GM23338 (cell line): Measurements from ENCODE around the gene C2orf81. TPM values are rescaled to one million over a fixed set of nuclear protein-coding genes. Genes with fewer than 3 reads are reported as not detected.

Experiments
- ATAC-seq: fragments of 200-7000 bp; cut with Tn5 transposase; 3 replicates; pipeline ENCODE4 v1.9.1; 2020
- DNase-seq: peaks from one replicate; pipeline ENCODE4 v3.0.0-alpha.2; 2015; ENCODE audit warnings: low spot score
- H2AFZ ChIP-seq: fragments of 200-600 bp; sonication (generic); 2 replicates; pipeline ENCODE4 v1.8.0; 2016; ENCODE audit warnings: antibody characterized with exemption, mild to moderate bottlenecking, moderate library complexity
- H3F3A ChIP-seq: fragments of 200-600 bp; sonication (generic); replicated peaks from 2 replicates; pipeline ENCODE4 v1.8.0; 2017; ENCODE audit warnings: antibody characterized with exemption, mixed run types, low read depth
- H3K27ac ChIP-seq: fragments of 200-600 bp; sonication (generic); 2 replicates; pipeline ENCODE4 v1.6.1; 2016; ENCODE audit warnings: low read depth
- H3K27me3 ChIP-seq: fragments of 200-600 bp; sonication (generic); 2 replicates; pipeline ENCODE4 v1.8.0; 2016; ENCODE audit warnings: mild to moderate bottlenecking, mixed run types, moderate library complexity; ENCODE audit not compliant: insufficient read depth
- H3K36me3 ChIP-seq: fragments of 200-600 bp; sonication (generic); 2 replicates; pipeline ENCODE4 v1.8.0; 2016; ENCODE audit warnings: mild to moderate bottlenecking; ENCODE audit not compliant: insufficient read depth
- H3K4me1 ChIP-seq: fragments of 200-600 bp; sonication (generic); 2 replicates; pipeline ENCODE4 v1.8.0; 2016; ENCODE audit warnings: mild to moderate bottlenecking, moderate library complexity; ENCODE audit not compliant: insufficient read depth
- H3K4me2 ChIP-seq: fragments of 200-600 bp; sonication (generic); 2 replicates; pipeline ENCODE4 v1.7.1; 2017; ENCODE audit warnings: mixed run types
- H3K4me3 ChIP-seq: fragments of 200-600 bp; sonication (generic); 2 replicates; pipeline ENCODE4 v1.6.1; 2016; ENCODE audit warnings: mixed run types
- H3K79me2 ChIP-seq: fragments of 200-600 bp; sonication (generic); replicated peaks from 2 replicates; pipeline ENCODE4 v1.8.0; 2017; ENCODE audit warnings: mild to moderate bottlenecking; ENCODE audit not compliant: insufficient read depth
- H3K9me2 ChIP-seq: fragments of 200-600 bp; sonication (generic); 2 replicates; pipeline ENCODE4 v1.8.0; 2017; ENCODE audit not compliant: insufficient read depth
- H4K20me1 ChIP-seq: fragments of 200-600 bp; sonication (generic); replicated peaks from 2 replicates; pipeline ENCODE4 v1.8.0; 2017; ENCODE audit warnings: mild to moderate bottlenecking; ENCODE audit not compliant: insufficient read depth
- H3K27ac Mint-ChIP-seq: 2 replicates; pipeline ENCODE4 v1.8.0; 2020; ENCODE audit warnings: inconsistent platforms, mild to moderate bottlenecking, moderate library complexity, mixed read lengths
- H3K27me3 Mint-ChIP-seq: 3 replicates; pipeline ENCODE4 v1.8.0; 2022; ENCODE audit warnings: low read depth, mild to moderate bottlenecking, moderate library complexity, mixed read lengths, inconsistent platforms; ENCODE audit not compliant: insufficient read depth, poor library complexity
- H3K36me3 Mint-ChIP-seq: 3 replicates; pipeline ENCODE4 v1.8.0; 2021; ENCODE audit warnings: low read depth, mild to moderate bottlenecking, inconsistent platforms, moderate library complexity, mixed read lengths
- H3K4me1 Mint-ChIP-seq: 3 replicates; pipeline ENCODE4 v1.8.0; 2020; ENCODE audit warnings: mild to moderate bottlenecking, inconsistent platforms, mixed read lengths
- H3K4me3 Mint-ChIP-seq: 3 replicates; pipeline ENCODE4 v1.8.0; 2021; ENCODE audit warnings: moderate library complexity, mild to moderate bottlenecking, inconsistent platforms, mixed read lengths
- H3K9me3 Mint-ChIP-seq: 3 replicates; pipeline ENCODE4 v1.8.0; 2020; ENCODE audit warnings: moderate library complexity, mild to moderate bottlenecking, inconsistent platforms, mixed read lengths
- CREB1 ChIP-seq: fragments of 250-450 bp; sonication (Bioruptor Pico); IDR thresholded peaks from 2 replicates; pipeline ENCODE4 v1.5.0; 2020; ENCODE audit warnings: low read depth, mild to moderate bottlenecking, moderate library complexity
- EZH2 ChIP-seq: fragments of 200-600 bp; sonication (generic); IDR thresholded peaks from one replicate; pipeline ENCODE4 v1.8.0; 2017; ENCODE audit warnings: antibody characterized with exemption, mild to moderate bottlenecking, low read depth; ENCODE audit not compliant: unreplicated experiment
- EZH2phosphoT487 ChIP-seq: fragments of 200-600 bp; sonication (generic); IDR thresholded peaks from one replicate; pipeline ENCODE4 v1.8.1; 2018; ENCODE audit warnings: antibody characterized with exemption; ENCODE audit not compliant: unreplicated experiment
- JUNB ChIP-seq: IDR thresholded peaks from one replicate; pipeline ENCODE4 v1.6.1; 2016; ENCODE audit warnings: antibody characterized with exemption; ENCODE audit not compliant: unreplicated experiment
- NANOG ChIP-seq: IDR thresholded peaks from 2 replicates; pipeline ENCODE4 v1.6.1; 2016; ENCODE audit warnings: antibody characterized with exemption, borderline replicate concordance
- STAT1 ChIP-seq: IDR thresholded peaks from one replicate; pipeline ENCODE4 v1.6.1; 2016; ENCODE audit warnings: antibody characterized with exemption; ENCODE audit not compliant: unreplicated experiment
- ZNF114 ChIP-seq: fragments of 250-450 bp; sonication (Bioruptor Pico); IDR thresholded peaks from 2 replicates; pipeline ENCODE4 v1.5.0; 2020; ENCODE audit warnings: mild to moderate bottlenecking, moderate library complexity
- ZNF331 ChIP-seq: fragments of 250-450 bp; sonication (Bioruptor Pico); IDR thresholded peaks from 2 replicates; pipeline ENCODE4 v1.5.0; 2020; ENCODE audit warnings: low read depth, mild to moderate bottlenecking, moderate library complexity
- polyA plus RNA-seq: library from polyadenylated mRNA; unstranded; fragments of >200 nt; fragmentation: Nextera tagmentation; extraction: Ambion mirVana; gene quantifications from 2 replicates; pipeline ENCODE4 v1.2.1, GENCODE V29; 2016
- total RNA-seq: library from RNA; depleted of rRNA; stranded (reverse); fragments of >200 nt; shearing (Covaris generic); gene quantifications from 2 replicates; pipeline ENCODE4 v1.2.3, GENCODE V29; 2014
- TF ChIP-seq, protein P1 (sequence below): IDR thresholded peaks from one replicate; pipeline ENCODE4 v1.6.1; 2018; ENCODE audit warnings: antibody characterized with exemption; ENCODE audit not compliant: unreplicated experiment
- TF ChIP-seq, protein P2 (sequence below), 2 experiments: fragments of 200-600 bp in 1 of 2; sonication (generic) in 1 of 2; conservative IDR thresholded peaks; 2 replicates each; pipeline versions ENCODE4 v1.5.1 to v1.6.1; 2016 to 2017; ENCODE audit warnings: antibody characterized with exemption in 2 of 2, low read depth in 2 of 2, mild to moderate bottlenecking in 2 of 2, moderate library complexity in 1 of 2
- TF ChIP-seq, protein P3 (sequence below): IDR thresholded peaks from 2 replicates; pipeline ENCODE4 v1.6.1; 2016; ENCODE audit warnings: antibody characterized with exemption
- TF ChIP-seq, protein P4 (sequence below): fragments of 250-450 bp; sonication (Bioruptor Pico); IDR thresholded peaks from 2 replicates; pipeline ENCODE4 v1.5.0; 2020; ENCODE audit warnings: mild to moderate bottlenecking, moderate library complexity

Gene C2orf81
- total and polyA plus RNA-seq, 2 experiments from 2014 or later, result 3.8 to 4.6 TPM

DNA sequence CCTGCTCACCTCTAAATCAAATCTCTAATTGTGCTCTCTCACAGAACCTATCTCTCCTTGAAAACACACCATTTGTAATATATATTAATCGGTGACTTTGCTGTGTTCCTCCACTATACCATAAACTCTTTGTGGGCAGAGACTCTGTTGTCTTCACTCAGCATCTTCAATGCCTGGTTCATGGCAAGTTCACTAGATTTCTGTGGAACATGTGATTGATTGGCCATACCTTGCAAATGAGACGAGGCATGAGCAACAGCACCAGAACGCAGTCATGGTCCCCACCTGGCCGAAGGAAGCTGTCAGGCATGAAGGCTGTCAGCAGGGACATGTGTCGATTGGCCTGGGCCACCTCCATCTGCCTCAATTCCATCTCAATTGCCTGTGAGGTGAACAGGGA is 52.9 kb downstream of the C2orf81 start:
- no peaks in the 10 kb centered on the region; the same call in none of the 2 replicates for H4K20me1 ChIP-seq
- peaks cover 40% of the 10 kb centered on the region for H3K36me3 ChIP-seq
- no peak overlapping the region for H3K4me3 ChIP-seq
- TF ChIP-seq ZNF331 (CRISPR knock-in tag) (no peak), EZH2phosphoT487 (no peak), ZNF114 (CRISPR knock-in tag) (no peak), EZH2 (no peak), CREB1 (CRISPR knock-in tag) (no peak), NANOG (no peak), STAT1 (no peak), JUNB (no peak)
- TF ChIP-seq, protein P1, sequence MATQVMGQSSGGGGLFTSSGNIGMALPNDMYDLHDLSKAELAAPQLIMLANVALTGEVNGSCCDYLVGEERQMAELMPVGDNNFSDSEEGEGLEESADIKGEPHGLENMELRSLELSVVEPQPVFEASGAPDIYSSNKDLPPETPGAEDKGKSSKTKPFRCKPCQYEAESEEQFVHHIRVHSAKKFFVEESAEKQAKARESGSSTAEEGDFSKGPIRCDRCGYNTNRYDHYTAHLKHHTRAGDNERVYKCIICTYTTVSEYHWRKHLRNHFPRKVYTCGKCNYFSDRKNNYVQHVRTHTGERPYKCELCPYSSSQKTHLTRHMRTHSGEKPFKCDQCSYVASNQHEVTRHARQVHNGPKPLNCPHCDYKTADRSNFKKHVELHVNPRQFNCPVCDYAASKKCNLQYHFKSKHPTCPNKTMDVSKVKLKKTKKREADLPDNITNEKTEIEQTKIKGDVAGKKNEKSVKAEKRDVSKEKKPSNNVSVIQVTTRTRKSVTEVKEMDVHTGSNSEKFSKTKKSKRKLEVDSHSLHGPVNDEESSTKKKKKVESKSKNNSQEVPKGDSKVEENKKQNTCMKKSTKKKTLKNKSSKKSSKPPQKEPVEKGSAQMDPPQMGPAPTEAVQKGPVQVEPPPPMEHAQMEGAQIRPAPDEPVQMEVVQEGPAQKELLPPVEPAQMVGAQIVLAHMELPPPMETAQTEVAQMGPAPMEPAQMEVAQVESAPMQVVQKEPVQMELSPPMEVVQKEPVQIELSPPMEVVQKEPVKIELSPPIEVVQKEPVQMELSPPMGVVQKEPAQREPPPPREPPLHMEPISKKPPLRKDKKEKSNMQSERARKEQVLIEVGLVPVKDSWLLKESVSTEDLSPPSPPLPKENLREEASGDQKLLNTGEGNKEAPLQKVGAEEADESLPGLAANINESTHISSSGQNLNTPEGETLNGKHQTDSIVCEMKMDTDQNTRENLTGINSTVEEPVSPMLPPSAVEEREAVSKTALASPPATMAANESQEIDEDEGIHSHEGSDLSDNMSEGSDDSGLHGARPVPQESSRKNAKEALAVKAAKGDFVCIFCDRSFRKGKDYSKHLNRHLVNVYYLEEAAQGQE, result no peak
- TF ChIP-seq, protein P2, sequence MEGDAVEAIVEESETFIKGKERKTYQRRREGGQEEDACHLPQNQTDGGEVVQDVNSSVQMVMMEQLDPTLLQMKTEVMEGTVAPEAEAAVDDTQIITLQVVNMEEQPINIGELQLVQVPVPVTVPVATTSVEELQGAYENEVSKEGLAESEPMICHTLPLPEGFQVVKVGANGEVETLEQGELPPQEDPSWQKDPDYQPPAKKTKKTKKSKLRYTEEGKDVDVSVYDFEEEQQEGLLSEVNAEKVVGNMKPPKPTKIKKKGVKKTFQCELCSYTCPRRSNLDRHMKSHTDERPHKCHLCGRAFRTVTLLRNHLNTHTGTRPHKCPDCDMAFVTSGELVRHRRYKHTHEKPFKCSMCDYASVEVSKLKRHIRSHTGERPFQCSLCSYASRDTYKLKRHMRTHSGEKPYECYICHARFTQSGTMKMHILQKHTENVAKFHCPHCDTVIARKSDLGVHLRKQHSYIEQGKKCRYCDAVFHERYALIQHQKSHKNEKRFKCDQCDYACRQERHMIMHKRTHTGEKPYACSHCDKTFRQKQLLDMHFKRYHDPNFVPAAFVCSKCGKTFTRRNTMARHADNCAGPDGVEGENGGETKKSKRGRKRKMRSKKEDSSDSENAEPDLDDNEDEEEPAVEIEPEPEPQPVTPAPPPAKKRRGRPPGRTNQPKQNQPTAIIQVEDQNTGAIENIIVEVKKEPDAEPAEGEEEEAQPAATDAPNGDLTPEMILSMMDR (conservative IDR thresholded peaks at IDR 0.05; ENCODE audit: low read depth in 2 of 2), result no peak
- TF ChIP-seq, protein P3, sequence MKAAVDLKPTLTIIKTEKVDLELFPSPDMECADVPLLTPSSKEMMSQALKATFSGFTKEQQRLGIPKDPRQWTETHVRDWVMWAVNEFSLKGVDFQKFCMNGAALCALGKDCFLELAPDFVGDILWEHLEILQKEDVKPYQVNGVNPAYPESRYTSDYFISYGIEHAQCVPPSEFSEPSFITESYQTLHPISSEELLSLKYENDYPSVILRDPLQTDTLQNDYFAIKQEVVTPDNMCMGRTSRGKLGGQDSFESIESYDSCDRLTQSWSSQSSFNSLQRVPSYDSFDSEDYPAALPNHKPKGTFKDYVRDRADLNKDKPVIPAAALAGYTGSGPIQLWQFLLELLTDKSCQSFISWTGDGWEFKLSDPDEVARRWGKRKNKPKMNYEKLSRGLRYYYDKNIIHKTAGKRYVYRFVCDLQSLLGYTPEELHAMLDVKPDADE, result no peak
- TF ChIP-seq, protein P4, sequence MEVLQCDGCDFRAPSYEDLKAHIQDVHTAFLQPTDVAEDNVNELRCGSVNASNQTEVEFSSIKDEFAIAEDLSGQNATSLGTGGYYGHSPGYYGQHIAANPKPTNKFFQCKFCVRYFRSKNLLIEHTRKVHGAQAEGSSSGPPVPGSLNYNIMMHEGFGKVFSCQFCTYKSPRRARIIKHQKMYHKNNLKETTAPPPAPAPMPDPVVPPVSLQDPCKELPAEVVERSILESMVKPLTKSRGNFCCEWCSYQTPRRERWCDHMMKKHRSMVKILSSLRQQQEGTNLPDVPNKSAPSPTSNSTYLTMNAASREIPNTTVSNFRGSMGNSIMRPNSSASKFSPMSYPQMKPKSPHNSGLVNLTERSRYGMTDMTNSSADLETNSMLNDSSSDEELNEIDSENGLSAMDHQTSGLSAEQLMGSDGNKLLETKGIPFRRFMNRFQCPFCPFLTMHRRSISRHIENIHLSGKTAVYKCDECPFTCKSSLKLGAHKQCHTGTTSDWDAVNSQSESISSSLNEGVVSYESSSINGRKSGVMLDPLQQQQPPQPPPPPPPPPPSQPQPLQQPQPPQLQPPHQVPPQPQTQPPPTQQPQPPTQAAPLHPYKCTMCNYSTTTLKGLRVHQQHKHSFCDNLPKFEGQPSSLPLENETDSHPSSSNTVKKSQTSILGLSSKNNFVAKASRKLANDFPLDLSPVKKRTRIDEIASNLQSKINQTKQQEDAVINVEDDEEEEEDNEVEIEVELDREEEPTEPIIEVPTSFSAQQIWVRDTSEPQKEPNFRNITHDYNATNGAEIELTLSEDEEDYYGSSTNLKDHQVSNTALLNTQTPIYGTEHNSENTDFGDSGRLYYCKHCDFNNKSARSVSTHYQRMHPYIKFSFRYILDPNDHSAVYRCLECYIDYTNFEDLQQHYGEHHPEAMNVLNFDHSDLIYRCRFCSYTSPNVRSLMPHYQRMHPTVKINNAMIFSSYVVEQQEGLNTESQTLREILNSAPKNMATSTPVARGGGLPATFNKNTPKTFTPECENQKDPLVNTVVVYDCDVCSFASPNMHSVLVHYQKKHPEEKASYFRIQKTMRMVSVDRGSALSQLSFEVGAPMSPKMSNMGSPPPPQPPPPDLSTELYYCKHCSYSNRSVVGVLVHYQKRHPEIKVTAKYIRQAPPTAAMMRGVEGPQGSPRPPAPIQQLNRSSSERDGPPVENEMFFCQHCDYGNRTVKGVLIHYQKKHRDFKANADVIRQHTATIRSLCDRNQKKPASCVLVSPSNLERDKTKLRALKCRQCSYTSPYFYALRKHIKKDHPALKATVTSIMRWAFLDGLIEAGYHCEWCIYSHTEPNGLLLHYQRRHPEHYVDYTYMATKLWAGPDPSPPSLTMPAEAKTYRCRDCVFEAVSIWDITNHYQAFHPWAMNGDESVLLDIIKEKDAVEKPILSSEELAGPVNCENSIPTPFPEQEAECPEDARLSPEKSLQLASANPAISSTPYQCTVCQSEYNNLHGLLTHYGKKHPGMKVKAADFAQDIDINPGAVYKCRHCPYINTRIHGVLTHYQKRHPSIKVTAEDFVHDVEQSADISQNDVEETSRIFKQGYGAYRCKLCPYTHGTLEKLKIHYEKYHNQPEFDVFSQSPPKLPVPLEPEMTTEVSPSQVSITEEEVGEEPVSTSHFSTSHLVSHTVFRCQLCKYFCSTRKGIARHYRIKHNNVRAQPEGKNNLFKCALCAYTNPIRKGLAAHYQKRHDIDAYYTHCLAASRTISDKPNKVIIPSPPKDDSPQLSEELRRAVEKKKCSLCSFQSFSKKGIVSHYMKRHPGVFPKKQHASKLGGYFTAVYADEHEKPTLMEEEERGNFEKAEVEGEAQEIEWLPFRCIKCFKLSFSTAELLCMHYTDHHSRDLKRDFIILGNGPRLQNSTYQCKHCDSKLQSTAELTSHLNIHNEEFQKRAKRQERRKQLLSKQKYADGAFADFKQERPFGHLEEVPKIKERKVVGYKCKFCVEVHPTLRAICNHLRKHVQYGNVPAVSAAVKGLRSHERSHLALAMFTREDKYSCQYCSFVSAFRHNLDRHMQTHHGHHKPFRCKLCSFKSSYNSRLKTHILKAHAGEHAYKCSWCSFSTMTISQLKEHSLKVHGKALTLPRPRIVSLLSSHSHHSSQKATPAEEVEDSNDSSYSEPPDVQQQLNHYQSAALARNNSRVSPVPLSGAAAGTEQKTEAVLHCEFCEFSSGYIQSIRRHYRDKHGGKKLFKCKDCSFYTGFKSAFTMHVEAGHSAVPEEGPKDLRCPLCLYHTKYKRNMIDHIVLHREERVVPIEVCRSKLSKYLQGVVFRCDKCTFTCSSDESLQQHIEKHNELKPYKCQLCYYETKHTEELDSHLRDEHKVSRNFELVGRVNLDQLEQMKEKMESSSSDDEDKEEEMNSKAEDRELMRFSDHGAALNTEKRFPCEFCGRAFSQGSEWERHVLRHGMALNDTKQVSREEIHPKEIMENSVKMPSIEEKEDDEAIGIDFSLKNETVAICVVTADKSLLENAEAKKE (CRISPR knock-in tag), result no peak
- Mint-ChIP-seq H3K4me3 (no peak overlapping the region), H3K4me1 (peaks cover 13% of the 10 kb centered on the region), H3K27ac (no peak overlapping the region), H3K9me3 (no peaks in the 10 kb centered on the region), H3K27me3 (peaks cover 5% of the 10 kb centered on the region), H3K36me3 (peaks cover 82% of the 10 kb centered on the region)
- H3K9me2 ChIP-seq, result no peaks in the 10 kb centered on the region
- peaks cover 14% of the 10 kb centered on the region for H3K79me2 ChIP-seq
- no peak for ATAC-seq
- DNase-seq, result no peak
- no peak overlapping the region for H3K27ac ChIP-seq
- H3F3A ChIP-seq, result no peaks in the 10 kb centered on the region
- H2AFZ ChIP-seq, result no peak overlapping the region
- H3K4me2 ChIP-seq, result no peak overlapping the region
- H3K4me1 ChIP-seq, result peaks cover 6% of the 10 kb centered on the region
- H3K27me3 ChIP-seq, result no peaks in the 10 kb centered on the region
